Suppressor macrophage treated with lipopolysaccharide for 4 hours (primary cell): Measurements from ENCODE around the gene KCNK5.

Source experiments
- DNase-seq: peaks from one replicate; pipeline ENCODE4 v3.0.0-alpha.2; 2020

The KCNK5 gene

DNA sequence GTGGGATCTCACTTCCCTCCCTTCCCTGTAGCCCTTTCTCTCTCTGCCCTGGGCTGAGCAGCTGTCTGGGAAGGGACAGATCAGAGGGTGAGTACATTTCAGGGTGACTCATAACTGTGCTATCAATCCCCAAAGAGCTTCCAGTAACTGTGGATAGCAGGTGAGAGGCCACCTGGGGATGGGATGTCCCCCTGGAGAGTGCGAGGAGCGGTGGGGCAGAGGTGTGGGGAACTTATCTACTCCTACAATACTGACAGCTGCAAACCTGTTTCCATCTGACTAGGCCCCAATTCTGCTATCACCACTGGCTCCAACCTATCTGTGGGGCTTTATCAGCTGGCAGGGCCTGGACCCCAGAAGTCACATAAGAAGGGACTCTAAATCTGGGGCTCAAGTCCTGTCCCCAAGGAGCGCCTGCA, 32.6 kb downstream of the KCNK5 start:
- no peak for DNase-seq

GRCh38 chr6:39195792-39196385, 33.4 kb downstream of the KCNK5 start:
- no peak for DNase-seq

DNA sequence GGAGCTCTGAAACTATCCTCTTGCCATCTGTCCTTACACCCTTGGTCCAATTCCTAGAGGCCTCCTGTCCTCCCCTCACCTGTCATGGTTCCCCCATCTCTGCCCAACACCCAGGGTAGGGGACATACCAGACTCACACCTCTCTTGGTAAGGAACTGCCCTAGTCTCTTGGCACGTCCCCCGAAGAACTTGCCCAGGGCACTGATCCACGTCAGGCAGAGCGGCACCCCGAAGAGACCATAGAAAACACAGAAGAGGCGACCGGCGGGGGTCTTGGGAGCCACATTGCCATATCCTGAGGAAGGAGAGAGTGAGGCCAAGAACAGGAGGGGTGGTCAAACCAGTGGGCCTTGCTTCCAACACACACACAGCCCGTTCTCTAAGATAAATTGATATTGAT, 34.8 kb downstream of the KCNK5 start:
- DNase-seq: no peak

- no peak for DNase-seq
Observed at GRCh38 chr6:39193201-39193791, 36.0 kb downstream of the KCNK5 start.

DNA sequence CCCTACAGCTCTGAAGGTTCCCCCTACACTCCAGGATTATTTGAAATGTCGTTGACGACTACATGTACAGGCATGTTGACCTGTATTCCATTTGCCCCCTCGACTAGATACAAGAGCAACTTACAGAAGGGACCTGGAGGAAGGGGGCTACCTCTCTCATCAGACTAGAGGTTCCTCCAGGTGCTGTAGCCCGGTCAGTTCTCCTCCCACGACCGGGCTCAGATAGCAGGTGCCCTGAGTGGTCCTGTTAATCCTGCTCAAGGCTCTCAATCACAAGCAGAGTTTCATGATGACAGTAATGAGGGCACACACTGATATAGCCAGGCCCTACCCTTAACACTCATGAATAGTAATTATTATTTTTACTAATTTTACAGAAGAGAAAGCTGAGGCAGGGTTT, 36.5 kb downstream of the KCNK5 start:
- DNase-seq: no peak

- no peak for DNase-seq
Observed at GRCh38 chr6:39191236-39191930, 37.9 kb downstream of the KCNK5 start.

DNA sequence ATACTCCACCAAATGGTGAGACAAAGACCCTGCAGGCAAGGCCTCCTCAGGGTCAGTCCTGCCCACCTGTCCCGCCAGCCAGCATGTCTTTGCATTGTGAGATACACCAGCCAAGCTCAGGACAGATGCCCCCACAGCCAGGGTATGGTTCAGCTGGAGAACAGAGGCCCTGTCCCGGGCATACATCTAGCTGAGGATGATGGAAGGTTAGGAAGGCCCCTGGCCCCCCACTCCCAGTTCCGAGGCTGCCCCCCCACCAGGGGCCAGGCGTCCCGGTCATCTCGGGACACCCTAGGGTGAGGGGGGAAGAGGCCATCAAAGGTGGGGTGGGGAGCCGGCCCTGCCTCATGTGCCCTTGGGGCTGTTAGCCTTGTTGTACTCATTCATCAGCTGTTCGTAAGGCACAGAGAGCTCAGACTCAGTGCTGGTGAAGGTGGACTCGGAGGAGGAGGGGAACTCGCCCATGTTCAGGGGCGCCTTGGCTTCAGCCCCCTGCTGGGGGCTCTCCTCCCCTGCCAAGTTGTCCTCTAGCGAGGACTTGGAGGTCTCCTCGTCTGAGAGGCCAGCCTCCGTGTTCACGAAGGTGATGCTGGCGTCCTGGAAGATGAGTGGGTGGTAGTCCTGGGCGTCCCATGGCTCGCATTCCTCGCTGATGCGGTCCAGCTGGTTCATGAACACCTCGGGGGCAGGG, 38.6 kb downstream of the KCNK5 start:
- no peak for DNase-seq

DNA sequence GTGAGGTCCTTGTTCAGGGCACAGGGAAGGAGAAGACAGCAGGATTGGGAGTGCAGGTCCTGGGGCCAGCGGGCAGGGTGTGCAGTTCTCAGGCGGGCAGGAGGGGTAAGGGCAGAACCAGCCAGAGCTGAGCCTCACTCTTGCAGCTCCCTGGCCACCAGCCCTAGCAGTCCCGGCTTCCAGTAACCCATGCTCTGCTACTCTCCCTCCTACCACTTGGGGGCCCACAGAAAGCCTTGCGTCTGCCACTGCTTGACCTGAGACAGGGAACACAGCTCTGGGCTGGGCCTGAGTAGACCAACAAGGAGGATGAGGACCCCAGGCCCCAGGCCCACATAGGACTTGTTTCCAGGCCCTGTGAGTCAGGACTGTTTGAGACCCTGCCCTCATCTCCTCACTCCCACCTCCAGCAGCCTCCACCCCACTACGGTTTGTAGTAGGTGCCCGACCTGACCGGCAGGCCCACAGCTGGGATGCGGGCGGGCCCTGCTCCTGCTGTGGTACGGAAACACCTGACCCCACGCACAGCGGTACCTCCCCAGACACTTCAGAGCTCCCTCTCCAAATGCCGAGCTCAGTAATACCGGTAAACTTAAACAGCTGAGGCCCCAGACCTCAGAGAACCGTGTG, 39.2 kb downstream of the KCNK5 start:
- DNase-seq: peak; percentile 66

DNA sequence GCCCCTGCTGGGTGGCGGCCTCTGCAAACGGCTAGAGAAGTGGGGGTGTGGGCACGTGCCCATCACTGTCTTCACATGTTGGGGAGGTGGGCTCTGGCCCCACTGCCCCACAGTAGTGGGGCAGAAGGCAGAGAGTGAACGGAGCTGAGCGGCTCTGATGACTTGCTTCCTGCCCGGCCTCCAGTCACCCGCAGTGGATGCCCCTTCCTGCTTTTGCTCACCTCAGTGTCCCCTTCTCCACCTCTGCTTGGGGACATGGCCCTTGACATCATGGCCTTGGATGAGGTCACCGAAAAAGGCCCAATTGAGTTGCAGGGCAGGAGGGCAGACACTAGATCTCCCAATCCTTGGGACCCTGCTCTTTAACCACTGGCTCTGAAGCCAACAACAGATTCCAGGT, 40.1 kb downstream of the KCNK5 start:
- no peak for DNase-seq

GRCh38 chr6:39188571-39188970, 40.7 kb downstream of the KCNK5 start:
- DNase-seq: peak; percentile 52

GRCh38 chr6:39188098-39188450, 41.2 kb downstream of the KCNK5 start:
- DNase-seq: no peak

DNA sequence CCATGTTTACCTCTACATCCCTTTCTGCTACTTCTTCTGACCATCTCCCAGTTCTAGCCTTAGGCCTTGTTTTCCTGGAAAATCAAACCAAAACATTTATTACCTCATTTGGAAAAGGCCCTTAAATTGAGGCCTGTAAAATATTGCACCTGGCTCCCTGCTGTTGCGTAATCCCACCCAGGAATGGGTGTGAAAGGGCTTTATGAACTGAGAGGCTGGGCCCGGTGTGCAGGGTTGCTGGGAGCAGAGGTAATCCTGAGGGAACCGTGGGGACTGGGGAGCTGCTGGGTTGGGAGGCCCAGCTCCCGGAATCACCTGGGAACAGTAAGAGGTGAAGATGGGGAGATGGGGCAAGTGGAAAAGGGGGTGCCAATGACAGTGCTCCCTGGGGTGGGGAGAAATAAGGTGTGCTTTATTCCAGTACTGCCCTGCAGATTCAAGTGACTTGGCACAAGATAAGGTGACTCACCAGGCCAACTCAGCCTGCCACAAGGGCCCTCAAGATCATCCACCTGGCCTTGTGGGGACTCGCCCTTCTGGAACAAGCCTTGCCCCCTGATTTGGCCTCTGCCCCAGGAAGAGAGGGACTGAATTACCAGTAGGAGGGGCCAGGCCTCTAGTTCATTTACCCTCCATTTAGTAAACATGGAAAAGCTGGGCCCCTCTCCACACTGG, 44.2 kb downstream of the KCNK5 start:
- DNase-seq: no peak

- no peak for DNase-seq
Observed at GRCh38 chr6:39182604-39183003, 46.7 kb downstream of the KCNK5 start.

GRCh38 chr6:39181826-39182225, 47.4 kb downstream of the KCNK5 start:
- no peak for DNase-seq

- DNase-seq: no peak
Observed at GRCh38 chr6:39181333-39181732, 47.9 kb downstream of the KCNK5 start.

DNA sequence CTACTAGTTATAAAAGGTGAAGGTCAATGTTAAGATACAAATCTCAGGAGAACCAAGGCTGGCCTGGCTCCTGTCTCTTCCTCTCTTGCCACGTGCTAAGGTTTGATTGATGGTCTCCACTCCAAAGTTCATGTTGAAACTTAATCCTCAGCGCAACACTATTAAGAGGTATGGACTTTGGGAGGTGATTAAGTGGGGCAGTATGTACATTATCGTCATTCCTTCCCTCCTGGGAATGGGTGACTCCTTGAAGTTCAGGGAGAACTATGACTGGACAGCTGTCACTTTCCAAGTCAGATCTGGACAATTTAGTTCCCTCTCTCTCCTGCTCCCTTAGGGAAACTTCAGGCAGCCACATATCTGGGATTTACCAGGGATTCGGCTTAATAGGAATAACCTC, 50.5 kb downstream of the KCNK5 start:
- DNase-seq: no peak

GRCh38 chr6:39178235-39178634, 51.0 kb downstream of the KCNK5 start:
- DNase-seq: no peak

DNA sequence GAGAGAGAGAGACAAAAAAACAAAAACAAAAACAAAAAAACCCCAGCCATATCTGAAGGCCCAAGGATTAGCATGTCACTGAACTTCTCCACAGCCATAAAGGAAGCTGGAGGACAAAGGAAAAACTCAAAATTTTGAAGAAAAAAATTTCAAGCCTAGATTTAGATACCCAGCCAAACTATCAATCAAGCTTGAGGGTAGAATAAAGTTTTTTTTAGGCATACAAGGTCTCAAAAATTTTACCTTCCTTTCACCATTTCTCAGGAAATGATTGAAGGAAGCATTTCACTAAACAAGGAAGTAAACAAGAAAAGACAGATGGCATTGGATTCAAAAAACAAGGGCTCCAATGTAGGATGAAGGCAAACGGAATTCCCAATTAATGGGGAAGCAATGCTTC, 52.1 kb downstream of the KCNK5 start:
- DNase-seq: no peak

GRCh38 chr6:39173270-39173669, 56.0 kb downstream of the KCNK5 start:
- peak; percentile 81 for DNase-seq

DNA sequence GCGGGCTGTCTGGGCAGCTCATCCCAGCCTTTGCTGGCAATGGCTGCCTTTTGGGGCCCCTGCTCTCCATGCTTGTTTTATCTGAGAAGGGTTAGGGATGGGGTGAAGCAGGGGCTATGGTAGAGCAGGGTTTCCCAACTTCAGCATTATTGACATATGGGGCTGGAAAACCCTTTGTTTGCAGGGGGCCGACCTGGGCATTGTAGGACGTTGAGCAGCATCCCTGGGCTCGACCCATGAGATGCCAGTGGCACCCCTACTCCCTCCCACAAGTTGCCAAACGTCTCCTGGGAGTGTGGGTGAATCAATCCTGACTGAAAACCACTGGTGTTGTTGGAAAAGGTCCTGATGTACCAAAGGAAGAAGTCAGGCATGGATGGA, 56.9 kb downstream of the KCNK5 start:
- DNase-seq: no peak

GRCh38 chr6:39171489-39172376, 57.5 kb downstream of the KCNK5 start:
- DNase-seq: no peak

DNA sequence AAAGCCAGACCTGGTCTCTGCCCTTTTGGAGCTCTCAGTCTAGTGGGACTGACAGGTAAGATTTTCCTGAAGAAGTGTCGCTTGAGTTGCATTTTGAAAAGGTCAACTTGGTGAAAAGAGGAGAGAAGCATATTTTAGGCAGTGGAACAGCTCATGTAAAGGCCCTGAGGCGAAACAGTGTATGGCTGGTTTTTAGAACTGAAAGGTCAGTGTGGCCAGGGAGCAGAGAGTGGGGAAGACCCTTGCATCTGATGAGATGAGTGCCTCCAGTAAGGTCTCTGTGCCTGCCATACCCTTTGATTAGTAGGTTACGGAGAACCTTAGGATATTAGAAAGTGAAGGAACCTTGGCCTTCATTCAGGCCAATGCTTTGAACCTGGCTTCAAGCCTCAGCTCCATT, 58.4 kb downstream of the KCNK5 start:
- no peak for DNase-seq
